AG04449 (cell line): ENCODE data around the gene FHDC1.

Experiments
- CTCF ChIA-PET: fragments of 350-600 bp; formaldehyde crosslinking; extraction: SDS; loops from one replicate; lab custom pipeline; 2021; ENCODE audit warnings: antibody characterized with exemption; lab: Yijun Ruan, JAX
- POLR2A ChIA-PET: fragments of 400-600, 350-600 bp; formaldehyde crosslinking; extraction: SDS; loops from one replicate; lab custom pipeline; 2020; ENCODE audit warnings: antibody characterized with exemption, inconsistent platforms; lab: Yijun Ruan, JAX
- DNase-seq: peaks from one replicate; pipeline ENCODE4 v3.0.0-alpha.2; 2010; ENCODE audit warnings: low read depth, low spot score
- H3K4me3 ChIP-seq: 2 replicates; pipeline ENCODE4 v1.5.1; 2011; ENCODE audit warnings: low read depth, mild to moderate bottlenecking, control low read depth, low read length
- CTCF ChIP-seq: IDR thresholded peaks from one replicate; pipeline ENCODE4 v1.5.1; 2011; ENCODE audit warnings: mild to moderate bottlenecking, moderate library complexity, low read length, control low read depth, inconsistent platforms; ENCODE audit not compliant: insufficient read depth; ENCODE audit errors: missing control alignments

The FHDC1 gene

GRCh38 chr4:153027866-153028265 lies 91.7 kb downstream of the FHDC1 start:
- no peak for DNase-seq
- no peak overlapping the region for H3K4me3 ChIP-seq
- CTCF ChIA-PET = no interaction called here
- TF ChIP-seq CTCF = no peak
- POLR2A ChIA-PET = no interaction called here

GRCh38 chr4:153028535-153028934 lies 92.4 kb downstream of the FHDC1 start:
- ChIA-PET POLR2A (no interaction called here), CTCF (no interaction called here)
- no peak for TF ChIP-seq CTCF
- H3K4me3 ChIP-seq = no peak overlapping the region
- DNase-seq = no peak
